Fibroblast of skin of right biceps (primary cell): ENCODE data around the gene FCRL5.
"Not testable (repeated sequence)": the region's sequence is repeated elsewhere in the genome, so short reads cannot be mapped to it uniquely, and the experiment has no call there.

Experiments
- DNase-seq: peaks from one replicate; pipeline ENCODE4 v3.0.0-alpha.2; 2013

FCRL5 gene

DNA sequence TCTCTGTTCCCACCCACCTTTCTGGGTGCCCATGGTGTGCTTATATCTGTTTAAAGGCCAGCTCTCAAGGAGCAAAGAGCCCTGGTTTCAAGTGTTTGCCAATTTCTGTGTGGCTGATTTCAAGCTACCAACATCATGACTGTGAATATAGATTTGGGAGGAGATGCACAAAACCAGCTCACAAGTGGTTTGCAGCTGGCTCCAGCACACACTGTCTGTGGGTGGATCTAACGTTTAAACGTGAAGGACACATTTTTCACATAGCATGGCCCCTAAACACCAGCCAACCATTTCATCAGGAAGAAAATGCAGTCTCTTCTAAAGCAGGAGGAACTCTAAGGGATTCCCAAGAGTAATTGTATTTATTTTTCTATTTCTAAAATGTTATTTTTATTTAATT is 65.2 kb downstream of the FCRL5 start:
- no peak for DNase-seq

DNA sequence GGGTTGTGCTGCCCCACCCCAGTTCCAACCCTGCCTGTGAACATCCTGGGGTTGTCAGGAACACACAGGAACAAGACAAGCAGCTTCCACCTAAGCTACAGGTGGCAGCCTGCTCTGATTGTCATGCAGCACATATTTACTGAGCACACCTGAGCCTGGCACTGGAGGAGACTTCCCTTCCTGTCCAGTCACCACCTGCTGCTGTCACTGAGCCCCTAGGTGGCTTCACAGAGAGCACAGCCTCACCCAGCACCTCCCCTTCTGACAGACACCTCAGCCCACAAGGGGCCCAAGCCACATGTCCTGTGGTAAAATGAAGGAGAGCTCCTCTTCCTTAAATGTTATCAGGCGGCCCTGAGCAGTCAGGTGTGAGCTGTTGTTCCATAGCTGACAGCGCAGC is 65.9 kb downstream of the FCRL5 start:
- DNase-seq, result not testable (repeated sequence)

DNA sequence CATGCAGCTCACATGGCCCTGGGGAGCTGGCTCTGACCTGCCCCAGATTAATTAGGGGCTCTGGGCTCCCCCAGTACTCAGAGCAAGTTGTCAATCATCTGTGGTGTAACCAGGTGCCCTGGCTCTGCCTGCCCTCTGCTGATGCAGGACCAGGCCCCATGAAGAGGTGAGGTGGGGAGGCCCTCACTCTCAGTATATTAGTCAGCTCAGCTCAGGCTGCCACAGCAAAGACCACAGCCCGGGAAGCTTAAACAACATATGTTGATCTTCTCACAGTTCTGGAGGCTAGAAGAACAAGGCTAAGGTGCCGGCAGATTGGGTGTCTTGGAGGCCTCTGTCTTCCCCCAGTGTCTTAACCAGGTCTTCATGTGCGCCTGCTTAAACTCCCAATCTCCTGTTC is 66.5 kb downstream of the FCRL5 start:
- DNase-seq, result no peak

DNA sequence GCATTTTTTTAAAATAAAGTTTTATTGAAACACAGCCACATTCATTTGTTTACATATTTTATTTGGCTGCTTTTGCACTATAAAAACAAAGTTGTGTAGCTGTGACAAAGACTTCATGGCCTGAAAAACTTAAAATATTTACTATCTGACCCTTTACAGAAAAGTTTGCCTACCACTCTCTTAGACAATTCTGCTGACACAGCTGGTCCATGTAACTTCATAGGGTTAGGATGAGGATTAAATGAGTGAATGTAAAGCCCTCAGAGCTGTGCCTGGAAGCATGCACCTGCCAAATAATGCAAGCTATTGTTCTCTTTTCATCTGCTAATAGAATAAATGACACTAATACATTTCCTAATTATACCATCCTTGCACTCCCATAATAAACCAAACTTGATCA is 67.7 kb downstream of the FCRL5 start:
- DNase-seq, result no peak

DNA sequence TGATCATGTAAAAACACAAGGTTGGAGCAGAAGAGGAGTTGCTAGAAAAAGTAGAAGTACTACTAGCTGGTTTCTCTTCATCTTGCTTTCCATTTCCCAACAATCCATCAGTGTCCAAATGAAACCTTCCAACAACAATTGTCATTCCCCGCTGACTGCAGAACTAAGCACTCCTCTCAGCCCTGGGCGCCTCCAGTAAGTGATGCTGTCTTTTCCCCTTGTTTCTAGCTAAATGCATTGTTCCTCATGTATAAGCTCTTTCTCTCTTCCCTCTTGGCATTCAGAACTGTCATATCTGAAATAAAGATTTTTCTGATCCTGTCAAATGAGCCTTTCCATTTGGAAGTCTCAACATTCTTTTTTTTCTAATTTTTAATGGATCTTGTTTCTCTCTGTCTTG is 68.7 kb downstream of the FCRL5 start:
- DNase-seq, result no peak

DNA sequence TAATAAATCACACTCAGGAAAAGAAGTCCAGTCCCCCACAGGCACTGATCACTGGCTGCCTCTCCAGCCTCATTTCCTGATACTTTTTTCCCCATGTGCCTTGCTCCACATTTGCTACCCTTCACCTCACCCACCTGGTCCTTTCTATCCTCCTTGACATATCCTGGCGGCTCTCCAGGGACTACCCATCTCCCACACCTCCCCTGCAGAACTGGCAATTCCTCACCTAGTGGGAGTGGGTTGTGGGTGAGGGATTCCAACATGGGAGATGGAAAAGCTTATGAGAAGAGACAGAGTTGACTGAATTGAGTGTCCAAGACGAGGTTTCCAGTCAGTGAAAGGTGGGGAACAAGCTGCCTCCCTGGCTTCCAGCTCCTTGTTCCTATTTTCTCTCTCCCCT is 69.6 kb downstream of the FCRL5 start:
- no peak for DNase-seq

DNA sequence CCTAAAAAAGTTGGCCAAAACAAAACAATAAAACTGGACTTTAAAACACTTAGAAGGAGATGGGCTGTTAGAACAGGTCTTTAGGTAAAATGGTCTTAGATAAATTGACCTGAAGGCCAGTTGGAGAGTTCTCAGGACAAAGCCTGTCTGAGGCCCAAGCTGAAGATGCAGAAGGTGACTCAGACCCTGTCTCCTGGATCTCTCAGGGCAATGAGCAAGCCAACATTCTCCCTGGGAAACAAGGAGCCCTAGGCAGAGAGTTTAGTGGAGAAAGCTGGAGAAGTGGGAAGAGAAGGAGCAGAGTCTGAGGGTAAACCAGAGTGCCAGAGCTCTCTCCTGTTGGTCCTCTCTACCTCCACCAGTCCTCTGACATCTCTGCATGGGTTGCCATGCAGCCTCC is 70.1 kb downstream of the FCRL5 start:
- no peak for DNase-seq

DNA sequence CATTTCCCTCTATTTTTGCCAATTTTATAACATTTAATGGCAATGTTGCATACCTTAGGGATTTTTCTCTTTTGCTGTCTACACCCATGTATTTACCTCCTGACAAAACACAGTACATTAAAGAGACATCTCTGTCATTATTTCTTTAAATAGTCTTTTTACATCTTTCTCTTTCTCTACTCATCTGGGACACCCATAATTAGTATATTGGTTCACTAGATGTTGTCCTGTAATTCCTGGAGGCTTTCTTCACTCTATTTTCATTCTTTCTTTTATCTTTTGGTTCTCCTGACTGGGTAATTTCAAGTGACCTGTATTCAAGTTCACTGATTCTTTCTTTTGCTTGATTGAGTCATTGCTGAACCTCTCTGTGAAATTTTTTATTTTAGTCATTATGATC is 74.3 kb downstream of the FCRL5 start:
- DNase-seq, result no peak

DNA sequence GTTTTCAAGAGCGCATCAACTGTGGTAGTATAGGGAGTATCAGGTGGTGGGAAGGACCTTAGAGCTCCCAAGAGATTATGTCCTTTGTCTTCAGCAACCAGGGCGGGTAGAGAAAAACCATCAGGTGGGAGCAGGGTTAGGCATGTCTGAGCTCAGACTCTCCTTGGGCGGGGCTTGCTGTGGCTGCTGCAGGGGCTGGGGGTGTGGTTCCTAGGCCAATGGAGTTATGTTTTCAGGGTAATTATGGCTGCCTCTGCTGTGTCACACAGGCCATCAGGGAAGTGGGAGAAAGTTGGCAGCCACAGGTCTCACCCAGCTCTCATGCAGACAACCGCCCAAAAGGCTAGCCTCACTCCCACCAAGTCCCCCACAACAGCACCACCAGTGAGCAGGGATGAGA is 74.9 kb downstream of the FCRL5 start:
- DNase-seq, result no peak

DNA sequence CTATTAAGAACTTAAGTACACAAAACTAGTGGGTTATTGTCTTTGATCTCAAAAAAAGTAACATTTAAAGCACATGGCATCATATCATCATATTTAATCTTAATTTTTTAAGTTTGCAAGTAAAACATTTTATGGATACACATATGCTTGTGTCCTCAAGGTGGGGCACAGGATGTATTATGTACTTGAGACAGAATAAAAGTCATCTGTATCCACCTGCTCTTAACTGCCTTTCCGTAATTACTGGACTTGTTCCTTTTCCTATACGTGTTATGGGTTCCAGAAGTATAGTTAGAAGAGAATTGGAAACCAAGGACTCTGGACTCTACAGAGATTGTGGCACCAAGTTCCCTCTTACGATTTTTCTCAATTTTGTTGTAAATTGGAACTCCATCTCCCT is 79.4 kb downstream of the FCRL5 start:
- no peak for DNase-seq

DNA sequence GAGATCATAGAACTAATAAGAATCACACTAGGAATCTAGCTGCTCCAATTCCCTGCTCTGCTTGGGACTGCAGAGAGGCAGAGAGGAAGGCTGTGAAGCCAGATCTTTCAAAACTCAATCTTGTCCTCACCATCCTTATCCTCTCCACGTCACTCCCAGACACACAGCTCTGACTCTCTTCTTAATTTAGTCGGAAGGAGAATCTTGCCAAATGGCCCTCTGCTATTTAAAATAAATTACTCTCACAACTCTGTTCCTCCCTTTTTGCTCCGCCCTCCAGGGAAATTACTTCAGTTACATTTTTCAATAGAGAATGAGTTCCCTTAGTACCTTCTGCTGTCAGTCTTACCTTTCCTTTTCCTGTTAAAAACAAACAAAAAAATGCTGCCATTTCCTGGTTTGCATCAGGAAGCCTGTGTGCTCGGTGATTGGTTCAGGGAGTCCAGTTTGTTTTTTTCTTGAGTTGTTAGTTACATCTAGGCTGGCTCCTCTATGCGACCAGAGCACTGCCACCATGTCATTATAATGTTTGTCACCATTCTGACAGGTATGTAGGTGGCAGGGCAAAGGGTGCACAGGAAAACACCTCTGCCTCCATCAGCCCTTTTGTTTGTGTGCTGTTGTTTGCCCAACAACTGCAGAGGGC is 80.1 kb downstream of the FCRL5 start:
- no peak for DNase-seq

DNA sequence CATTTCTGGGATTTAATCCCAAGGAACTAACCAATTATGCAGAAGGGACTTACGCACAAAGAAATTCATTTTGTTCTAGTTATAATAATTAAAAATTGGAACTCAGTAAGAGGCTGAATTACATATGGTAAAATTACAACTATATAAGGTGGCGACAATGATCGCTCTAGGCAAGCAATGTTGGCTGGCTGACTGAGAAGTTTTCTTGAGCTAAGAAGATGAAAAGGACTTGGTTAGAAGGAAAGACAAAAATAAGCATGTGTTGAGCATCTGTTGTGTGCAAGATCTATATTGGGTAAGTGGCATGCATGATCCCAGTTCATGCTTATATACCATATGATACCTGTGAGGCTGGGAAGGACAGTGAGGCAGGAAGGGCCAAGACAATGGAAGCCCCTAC is 80.8 kb downstream of the FCRL5 start:
- DNase-seq, result no peak

DNA sequence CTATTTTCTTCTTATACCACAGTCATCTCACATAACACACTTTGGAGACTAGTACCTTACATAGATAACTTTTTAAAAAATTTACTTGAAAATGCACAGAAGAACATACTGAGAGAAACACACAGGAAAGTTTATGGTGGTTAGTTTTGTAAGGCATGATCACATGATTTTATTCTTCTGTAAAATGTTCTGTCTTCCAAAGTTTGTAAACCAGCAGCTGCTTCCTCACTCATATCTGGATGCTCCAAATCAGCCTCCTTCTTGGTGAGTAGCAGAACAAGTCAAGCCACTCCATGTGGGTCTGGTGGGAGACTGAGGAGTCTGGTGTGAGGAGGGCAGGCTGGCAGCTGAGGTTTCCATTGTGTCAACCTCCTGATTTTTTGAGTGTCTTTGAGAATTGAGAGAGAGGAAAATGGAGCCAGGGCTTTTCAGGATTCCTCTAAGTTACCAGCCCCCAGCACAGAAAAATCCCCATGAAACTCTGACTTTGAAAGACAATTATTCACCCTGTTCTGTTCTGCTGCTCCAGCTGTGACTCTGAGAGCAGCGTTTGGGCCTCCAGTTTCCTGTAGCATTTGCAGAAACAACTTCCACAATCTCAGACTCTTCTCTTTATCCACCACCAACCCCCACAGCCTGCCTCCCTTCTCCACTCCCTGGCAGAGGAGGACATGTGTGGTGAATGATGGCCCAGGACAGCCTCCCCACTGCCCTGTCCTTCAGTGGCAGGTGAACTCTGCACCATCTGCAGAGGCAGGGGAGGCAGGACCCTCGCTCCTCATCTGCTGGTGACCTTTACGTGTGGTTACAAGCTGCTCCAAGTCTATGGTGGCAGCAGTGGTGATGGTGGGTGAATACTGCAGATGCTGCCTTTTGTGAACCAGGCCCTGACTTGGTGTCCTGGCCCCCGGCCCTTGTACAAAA is 82.3 kb downstream of the FCRL5 start:
- no peak for DNase-seq

DNA sequence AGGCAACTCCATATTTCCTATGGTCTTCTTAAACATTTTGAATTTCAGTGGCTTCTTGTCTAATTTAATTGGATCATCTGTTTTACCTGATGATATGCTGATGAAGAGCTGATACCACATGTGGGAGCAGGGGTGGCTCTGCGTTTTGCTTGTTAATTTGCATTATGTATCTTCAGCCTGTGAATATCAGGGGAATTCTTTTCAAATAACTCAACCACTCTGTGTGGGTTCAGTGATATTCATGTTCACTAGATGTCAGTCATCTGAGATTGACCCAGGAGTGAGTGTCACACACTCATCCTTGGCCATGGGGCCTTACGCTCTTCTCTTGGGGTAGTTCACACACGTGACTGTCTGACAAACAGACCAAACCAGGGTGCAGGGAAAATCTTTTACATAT is 83.0 kb downstream of the FCRL5 start:
- no peak for DNase-seq

DNA sequence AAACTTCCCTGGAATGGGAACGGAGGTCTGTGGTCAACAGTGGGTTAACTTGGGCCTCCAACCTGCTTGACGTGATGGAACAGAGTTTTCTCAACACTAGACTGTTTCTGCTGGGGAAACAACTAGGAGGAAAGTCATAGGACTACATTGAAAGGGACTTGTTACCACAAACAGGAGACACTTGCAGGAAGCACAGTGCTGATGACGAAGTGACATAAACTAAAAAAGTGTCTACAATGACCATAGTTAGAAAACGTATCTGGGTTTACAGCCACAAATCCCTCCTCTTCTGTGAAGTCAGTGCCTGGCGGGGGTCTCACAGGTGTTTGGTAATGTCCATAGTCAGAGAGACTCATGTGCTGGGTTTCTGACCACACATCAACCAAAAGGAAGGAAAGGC is 86.3 kb downstream of the FCRL5 start:
- DNase-seq, result no peak
